Prostate gland (tissue), 2 donors: Measurements from ENCODE around the gene DHX36. TPM values are rescaled to one million over a fixed set of nuclear protein-coding genes. Genes with fewer than 3 reads are reported as not detected.

Source experiments
- DNase-seq: peaks from one replicate; pipeline ENCODE4 v3.0.0-alpha.2; 2019; ENCODE audit warnings: low spot score
- H3K27ac ChIP-seq, 2 donors: fragments of 200-600 bp; sonication (generic); 2 replicates each; pipeline ENCODE4 v1.5.1; 2017 to 2019
- H3K27me3 ChIP-seq: fragments of 200-600 bp; sonication (generic); replicated peaks from 2 replicates; pipeline ENCODE4 v1.5.1; 2019; ENCODE audit not compliant: insufficient read depth
- H3K36me3 ChIP-seq, 2 donors: fragments of 200-600 bp; sonication (generic); 1 replicate in 1 of 2; 2 replicates in 1 of 2; pipeline versions ENCODE4 v1.5.1 to v1.8.1; 2017 to 2019
- H3K4me1 ChIP-seq: fragments of 200-600 bp; sonication (generic); replicated peaks from 2 replicates; pipeline ENCODE4 v1.5.1; 2019
- H3K4me3 ChIP-seq, 2 donors: fragments of 200-600 bp; sonication (generic); 2 replicates each; pipeline ENCODE4 v1.5.1; 2017 to 2019
- H3K9me3 ChIP-seq: fragments of 200-600 bp; sonication (generic); 2 replicates; pipeline ENCODE4 v1.5.1; 2017
- POLR2A ChIP-seq: fragments of 450-650 bp; IDR thresholded peaks from one replicate; pipeline ENCODE4 v1.6.1; 2016; ENCODE audit warnings: antibody characterized with exemption, mild to moderate bottlenecking
- POLR2AphosphoS5 ChIP-seq: sonication (generic); formaldehyde crosslinking; IDR thresholded peaks from one replicate; pipeline ENCODE4 v1.6.1; 2017; ENCODE audit warnings: antibody characterized with exemption
- WGBS: methylation state at CpG from one replicate; pipeline ENCODE4 v1.1.5; 2018; 5-methylcytosine and 5-hydroxymethylcytosine counted together
- intact Hi-C: fragments of 100-400 bp; cut with DNase I; formaldehyde crosslinking; loops from one replicate; pipeline ENCODE4 v1.14.2; 2022
- total RNA-seq, 2 donors: library from RNA; depleted of rRNA; stranded (reverse); fragments of >200 nt; gene quantifications; one replicate each; pipeline ENCODE4 v1.1.0, GENCODE V29; 2016
- TF ChIP-seq, protein P1 (sequence below), 4 experiments: fragments of 200-600 bp in 2 of 4; fragments of 450-650 bp in 2 of 4; sonication (generic) in 2 of 4; IDR thresholded peaks; 1 replicate in 3 of 4; 2 replicates in 1 of 4; pipeline ENCODE4 v1.5.1; 2016 to 2019; ENCODE audit warnings: antibody characterized with exemption in 4 of 4, mild to moderate bottlenecking in 2 of 4, moderate library complexity in 2 of 4

The DHX36 gene
- total RNA-seq, 2 donors from 2014 or later = 32.4 to 74.0 TPM

DNA sequence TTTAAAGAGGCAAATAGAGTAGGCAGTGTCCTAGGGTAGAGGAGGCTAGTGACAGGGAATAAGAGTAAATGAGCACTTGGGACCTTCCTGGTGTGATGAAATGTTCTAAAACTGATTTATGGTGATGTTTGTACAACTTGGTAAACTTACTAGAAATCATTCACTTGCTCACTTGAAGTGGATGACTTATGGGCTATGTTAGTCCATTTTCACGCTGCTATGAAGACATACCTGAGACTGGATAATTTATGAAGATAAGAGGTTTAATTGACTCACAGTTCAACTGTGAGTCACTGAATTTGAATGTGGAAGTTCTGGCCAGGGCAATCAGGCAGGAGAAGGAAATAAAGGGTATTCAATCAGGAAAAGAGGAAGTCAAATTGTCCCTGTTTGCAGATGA, 31.7 kb upstream of the DHX36 start:
- DNase-seq = no peak

DNA sequence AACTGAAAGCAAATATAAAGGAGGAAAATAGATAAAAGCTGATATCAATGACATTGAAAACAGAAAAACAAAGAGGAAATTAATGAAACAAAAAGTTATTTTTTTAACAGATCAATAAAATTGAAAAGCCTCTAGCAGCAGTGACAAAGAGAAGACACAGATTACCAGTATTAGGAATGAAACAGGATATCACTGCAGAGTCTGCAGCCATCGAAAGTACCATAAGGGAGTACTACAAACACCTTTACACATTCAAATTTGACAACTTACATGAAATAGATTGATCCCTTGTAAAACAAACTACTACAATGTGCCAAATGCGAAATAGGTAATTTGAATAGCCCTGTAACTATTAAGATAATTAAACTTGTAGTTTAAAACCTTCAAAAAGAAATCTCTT, 24.9 kb upstream of the DHX36 start:
- WGBS = 50% methylated on average over 2 of the region's 2 CpGs
- DNase-seq = no peak
- no peaks in the 10 kb centered on the region for H3K4me1 ChIP-seq
- H3K36me3 ChIP-seq = no peaks in the 10 kb centered on the region
- no peak overlapping the region for H3K27ac ChIP-seq
- no peaks in the 10 kb centered on the region for H3K27me3 ChIP-seq
- H3K4me3 ChIP-seq = no peak overlapping the region
- intact Hi-C loops = no loop called here
- TF ChIP-seq POLR2AphosphoS5 (no peak), POLR2A (no peak)
- TF ChIP-seq, protein P1, sequence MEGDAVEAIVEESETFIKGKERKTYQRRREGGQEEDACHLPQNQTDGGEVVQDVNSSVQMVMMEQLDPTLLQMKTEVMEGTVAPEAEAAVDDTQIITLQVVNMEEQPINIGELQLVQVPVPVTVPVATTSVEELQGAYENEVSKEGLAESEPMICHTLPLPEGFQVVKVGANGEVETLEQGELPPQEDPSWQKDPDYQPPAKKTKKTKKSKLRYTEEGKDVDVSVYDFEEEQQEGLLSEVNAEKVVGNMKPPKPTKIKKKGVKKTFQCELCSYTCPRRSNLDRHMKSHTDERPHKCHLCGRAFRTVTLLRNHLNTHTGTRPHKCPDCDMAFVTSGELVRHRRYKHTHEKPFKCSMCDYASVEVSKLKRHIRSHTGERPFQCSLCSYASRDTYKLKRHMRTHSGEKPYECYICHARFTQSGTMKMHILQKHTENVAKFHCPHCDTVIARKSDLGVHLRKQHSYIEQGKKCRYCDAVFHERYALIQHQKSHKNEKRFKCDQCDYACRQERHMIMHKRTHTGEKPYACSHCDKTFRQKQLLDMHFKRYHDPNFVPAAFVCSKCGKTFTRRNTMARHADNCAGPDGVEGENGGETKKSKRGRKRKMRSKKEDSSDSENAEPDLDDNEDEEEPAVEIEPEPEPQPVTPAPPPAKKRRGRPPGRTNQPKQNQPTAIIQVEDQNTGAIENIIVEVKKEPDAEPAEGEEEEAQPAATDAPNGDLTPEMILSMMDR (IDR thresholded peaks at IDR 0.05) = no peak
- no peaks in the 10 kb centered on the region for H3K9me3 ChIP-seq

More for the DNA sequence above, 31.7 kb upstream of the DHX36 start:
- Histone ChIP-seq H3K4me3 (no peak overlapping the region), H3K27ac (no peak overlapping the region), H3K4me1 (no peaks in the 10 kb centered on the region), H3K9me3 (no peaks in the 10 kb centered on the region), H3K36me3 (no peaks in the 10 kb centered on the region), H3K27me3 (no peaks in the 10 kb centered on the region)
- TF ChIP-seq POLR2AphosphoS5 (no peak), POLR2A (no peak)
- TF ChIP-seq, protein P1 (IDR thresholded peaks at IDR 0.05) = no peak
- intact Hi-C loops = no loop called here
- 43% methylated on average over 1 of the region's 1 CpG for WGBS

DNA sequence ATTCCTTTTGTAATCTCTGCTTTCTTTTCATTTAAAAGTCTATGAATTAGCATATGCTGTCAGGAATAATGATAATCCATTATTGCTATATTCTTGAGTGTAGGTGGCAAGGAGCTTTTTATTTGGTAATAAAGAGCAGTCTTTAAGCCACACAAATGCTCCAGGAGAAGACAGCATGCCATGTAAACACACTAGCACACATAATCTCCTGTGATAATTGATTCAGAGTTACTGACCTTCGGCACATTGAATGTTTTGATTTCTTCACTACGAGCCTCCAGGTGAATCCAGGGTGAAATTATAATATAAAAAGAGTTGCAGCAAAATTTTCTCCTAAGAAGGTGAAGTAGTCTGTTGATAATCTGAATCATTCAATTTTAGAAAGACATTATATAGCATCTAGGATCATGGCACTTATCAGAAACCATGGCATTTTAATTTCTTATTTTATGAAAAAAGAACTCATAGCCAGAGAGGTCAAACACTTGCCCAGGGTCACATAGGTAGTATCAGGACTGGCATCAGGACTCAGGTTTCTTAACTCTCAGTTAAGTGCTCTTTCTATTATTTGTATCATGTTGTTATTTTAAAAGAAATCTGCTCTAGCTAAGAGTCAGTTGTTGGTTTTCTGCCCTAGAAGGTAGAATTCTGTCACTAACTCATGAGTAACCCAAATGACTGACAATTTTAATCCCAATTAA, 21.3 kb upstream of the DHX36 start:
- Histone ChIP-seq H3K9me3 (no peaks in the 10 kb centered on the region), H3K27ac (no peak overlapping the region), H3K27me3 (no peaks in the 10 kb centered on the region), H3K36me3 (no peaks in the 10 kb centered on the region), H3K4me3 (no peak overlapping the region), H3K4me1 (no peaks in the 10 kb centered on the region)
- WGBS = 37% methylated on average over 2 of the region's 2 CpGs
- intact Hi-C loops = no loop called here
- TF ChIP-seq POLR2A (no peak), POLR2AphosphoS5 (no peak)
- TF ChIP-seq, protein P1 (IDR thresholded peaks at IDR 0.05) = no peak
- no peak for DNase-seq

DNA sequence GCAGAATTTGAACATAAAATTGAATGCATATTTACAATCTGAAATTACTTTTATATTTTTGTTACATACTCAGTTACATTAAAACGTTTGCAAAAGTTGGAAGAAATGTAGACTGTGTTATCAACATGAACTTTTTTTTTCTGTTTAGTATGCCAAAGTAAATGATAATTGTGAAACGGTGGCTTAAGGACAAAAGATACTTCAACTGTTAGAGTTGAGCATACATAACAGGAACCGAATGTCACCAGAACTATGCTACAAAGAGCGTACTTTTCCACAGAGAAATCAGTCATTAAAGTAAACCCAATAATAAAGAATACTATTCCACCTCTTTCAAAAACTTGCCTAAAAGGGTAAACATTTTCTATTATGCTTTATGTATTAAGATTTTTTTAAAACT, 14.3 kb upstream of the DHX36 start:
- H3K36me3 ChIP-seq = no peaks in the 10 kb centered on the region
- no peak overlapping the region for H3K4me3 ChIP-seq
- no peaks in the 10 kb centered on the region for H3K9me3 ChIP-seq
- no peaks in the 10 kb centered on the region for H3K27me3 ChIP-seq
- TF ChIP-seq POLR2AphosphoS5 = no peak
- TF ChIP-seq, protein P1 (IDR thresholded peaks at IDR 0.05) = no peak
- TF ChIP-seq POLR2A = no peak
- no peaks in the 10 kb centered on the region for H3K4me1 ChIP-seq
- DNase-seq = no peak
- intact Hi-C loops = loop anchor here (10.0 kb wide), 3 partner anchors 426 to 1366 kb away; no protein-coding TSS in a partner anchor
- WGBS = 34% methylated on average over 4 of the region's 4 CpGs
- no peak overlapping the region for H3K27ac ChIP-seq

DNA sequence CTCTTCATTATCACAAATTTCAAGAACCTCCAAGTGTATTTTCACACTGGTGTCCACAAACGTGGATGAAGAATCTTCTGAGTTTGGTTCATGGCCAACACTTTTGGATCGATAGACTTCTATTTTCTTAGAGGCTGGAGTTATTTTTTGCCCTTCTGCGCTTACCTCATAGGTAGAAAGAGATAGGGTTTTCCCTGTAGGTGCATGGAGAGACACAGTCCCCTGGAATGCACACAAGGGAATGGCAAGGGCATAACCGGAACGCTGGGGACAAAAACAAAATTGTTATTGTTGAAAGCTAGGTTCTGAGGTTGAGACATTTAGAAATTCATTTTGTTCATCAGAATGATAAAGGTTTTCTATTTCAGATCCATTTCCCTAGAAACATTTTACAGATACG, 13.7 kb upstream of the DHX36 start:
- Histone ChIP-seq H3K27ac (no peak overlapping the region), H3K4me1 (no peaks in the 10 kb centered on the region), H3K36me3 (no peaks in the 10 kb centered on the region), H3K27me3 (no peaks in the 10 kb centered on the region), H3K9me3 (no peaks in the 10 kb centered on the region), H3K4me3 (no peak overlapping the region)
- DNase-seq = no peak
- intact Hi-C loops = loop anchor here (10.0 kb wide), 3 partner anchors 427 to 1367 kb away; no protein-coding TSS in a partner anchor
- 95% methylated on average over 6 of the region's 6 CpGs for WGBS
- TF ChIP-seq POLR2A (no peak), POLR2AphosphoS5 (no peak)
- TF ChIP-seq, protein P1 (IDR thresholded peaks at IDR 0.05) = no peak
